ENCODE results near the gene SPOCK1. TPM values are rescaled to one million over a fixed set of nuclear protein-coding genes. Genes with fewer than 3 reads are reported as not detected.

The SPOCK1 gene
- total and polyA plus RNA-seq, 4 donors, result 0.07 to 0.18 (median 0.17) TPM; not detected in 1

DNA sequence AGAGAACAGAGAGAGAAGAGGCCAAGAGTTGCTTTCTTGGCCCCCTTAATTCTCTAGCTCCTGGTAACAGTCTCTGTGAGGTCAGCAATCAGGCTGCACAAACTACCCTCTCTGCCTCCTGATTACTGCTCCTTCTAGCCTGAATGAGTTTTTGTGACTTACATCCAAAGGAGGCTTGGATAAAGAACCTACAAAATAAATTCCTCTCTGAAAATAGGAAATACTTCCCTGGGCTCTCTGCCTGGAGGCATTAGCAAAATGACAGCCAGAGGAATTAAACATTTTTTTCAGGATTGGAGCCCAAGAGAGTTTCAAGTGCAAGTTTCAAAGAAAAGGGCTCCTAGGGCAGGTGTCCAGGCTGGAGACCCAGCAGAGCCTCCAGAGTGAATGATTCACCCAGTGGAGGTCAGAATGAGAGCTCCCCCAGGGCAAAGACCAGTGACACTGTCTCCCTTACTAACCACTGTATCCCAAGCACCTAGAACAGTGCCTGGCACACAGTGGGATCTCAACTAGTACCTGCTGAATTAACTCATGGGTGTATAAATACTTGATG is 162.5 kb downstream of the SPOCK1 start:
- TF ChIP-seq, protein P1, sequence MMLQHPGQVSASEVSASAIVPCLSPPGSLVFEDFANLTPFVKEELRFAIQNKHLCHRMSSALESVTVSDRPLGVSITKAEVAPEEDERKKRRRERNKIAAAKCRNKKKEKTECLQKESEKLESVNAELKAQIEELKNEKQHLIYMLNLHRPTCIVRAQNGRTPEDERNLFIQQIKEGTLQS (IDR thresholded peaks at IDR 0.05), result no peak
- TF ChIP-seq FOXA2 (IDR thresholded peaks at IDR 0.05), result no peak
- TF ChIP-seq YY1 (IDR thresholded peaks at IDR 0.05), result no peak
- TF ChIP-seq HNF4A (conservative IDR thresholded peaks at IDR 0.05), result no peak
- no peak for TF ChIP-seq EGR1 (IDR thresholded peaks at IDR 0.05; ENCODE audit: low read depth in 2 of 2)
- no peak for TF ChIP-seq HNF4G (IDR thresholded peaks at IDR 0.05)
- Histone ChIP-seq H3K36me3 (ENCODE audit: control insufficient read depth in 4 of 4, insufficient read depth in 3 of 4, low read depth in 1 of 4, low read length in 3 of 4) (no peaks in the 10 kb centered on the region), H3K27ac (ENCODE audit: low read depth in 1 of 2, low read length in 2 of 2) (no peak overlapping the region), H3K9me3 (ENCODE audit: control insufficient read depth in 4 of 4, low read length in 3 of 4) (no peaks in the 10 kb centered on the region), H3K27me3 (ENCODE audit: control insufficient read depth in 4 of 4, insufficient read depth in 4 of 4, low read length in 3 of 4) (no peaks in the 10 kb centered on the region), H3K4me1 (ENCODE audit: control insufficient read depth in 4 of 4, insufficient read depth in 4 of 4, low read length in 3 of 4) (no peaks in the 10 kb centered on the region), H3K9ac (ENCODE audit: low read depth in 1 of 2, low read length in 2 of 2) (no peak overlapping the region), H3K4me3 (ENCODE audit: low read depth in 1 of 3, low read length in 3 of 3) (no peak overlapping the region)
- no peak for DNase-seq (ENCODE audit: low spot score)

DNA sequence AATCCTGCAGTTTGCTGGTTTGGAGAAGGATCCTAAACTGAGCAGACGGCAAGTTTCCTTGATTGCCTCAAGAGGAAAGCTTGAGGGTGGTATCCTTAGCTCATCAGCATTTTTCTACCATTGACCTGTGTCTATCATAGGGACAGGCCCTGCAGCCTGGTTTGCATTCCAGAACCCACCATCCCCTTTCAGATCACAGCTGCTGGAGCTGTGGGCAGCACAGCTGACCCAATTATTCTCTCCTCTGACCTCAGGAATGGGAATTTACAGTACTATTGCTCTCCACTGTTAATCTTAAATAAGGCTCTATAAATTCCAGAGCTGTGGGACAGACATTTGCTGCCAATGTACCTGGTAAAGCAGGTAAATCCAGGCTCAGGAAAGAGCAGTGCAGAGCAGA is 163.0 kb downstream of the SPOCK1 start:
- Histone ChIP-seq H3K4me3 (ENCODE audit: low read depth in 1 of 3, low read length in 3 of 3) (no peak overlapping the region), H3K9ac (ENCODE audit: low read depth in 1 of 2, low read length in 2 of 2) (no peak overlapping the region), H3K27ac (ENCODE audit: low read depth in 1 of 2, low read length in 2 of 2) (no peak overlapping the region), H3K36me3 (ENCODE audit: control insufficient read depth in 4 of 4, insufficient read depth in 3 of 4, low read depth in 1 of 4, low read length in 3 of 4) (no peaks in the 10 kb centered on the region), H3K27me3 (ENCODE audit: control insufficient read depth in 4 of 4, insufficient read depth in 4 of 4, low read length in 3 of 4) (no peaks in the 10 kb centered on the region), H3K9me3 (ENCODE audit: control insufficient read depth in 4 of 4, low read length in 3 of 4) (no peaks in the 10 kb centered on the region), H3K4me1 (ENCODE audit: control insufficient read depth in 4 of 4, insufficient read depth in 4 of 4, low read length in 3 of 4) (no peaks in the 10 kb centered on the region)
- 86% methylated on average over 1 of the region's 1 CpG for WGBS
- no peak for DNase-seq (ENCODE audit: low spot score)
- TF ChIP-seq HNF4A (conservative IDR thresholded peaks at IDR 0.05) (no peak), FOXA2 (IDR thresholded peaks at IDR 0.05) (no peak)
- TF ChIP-seq, protein P2, sequence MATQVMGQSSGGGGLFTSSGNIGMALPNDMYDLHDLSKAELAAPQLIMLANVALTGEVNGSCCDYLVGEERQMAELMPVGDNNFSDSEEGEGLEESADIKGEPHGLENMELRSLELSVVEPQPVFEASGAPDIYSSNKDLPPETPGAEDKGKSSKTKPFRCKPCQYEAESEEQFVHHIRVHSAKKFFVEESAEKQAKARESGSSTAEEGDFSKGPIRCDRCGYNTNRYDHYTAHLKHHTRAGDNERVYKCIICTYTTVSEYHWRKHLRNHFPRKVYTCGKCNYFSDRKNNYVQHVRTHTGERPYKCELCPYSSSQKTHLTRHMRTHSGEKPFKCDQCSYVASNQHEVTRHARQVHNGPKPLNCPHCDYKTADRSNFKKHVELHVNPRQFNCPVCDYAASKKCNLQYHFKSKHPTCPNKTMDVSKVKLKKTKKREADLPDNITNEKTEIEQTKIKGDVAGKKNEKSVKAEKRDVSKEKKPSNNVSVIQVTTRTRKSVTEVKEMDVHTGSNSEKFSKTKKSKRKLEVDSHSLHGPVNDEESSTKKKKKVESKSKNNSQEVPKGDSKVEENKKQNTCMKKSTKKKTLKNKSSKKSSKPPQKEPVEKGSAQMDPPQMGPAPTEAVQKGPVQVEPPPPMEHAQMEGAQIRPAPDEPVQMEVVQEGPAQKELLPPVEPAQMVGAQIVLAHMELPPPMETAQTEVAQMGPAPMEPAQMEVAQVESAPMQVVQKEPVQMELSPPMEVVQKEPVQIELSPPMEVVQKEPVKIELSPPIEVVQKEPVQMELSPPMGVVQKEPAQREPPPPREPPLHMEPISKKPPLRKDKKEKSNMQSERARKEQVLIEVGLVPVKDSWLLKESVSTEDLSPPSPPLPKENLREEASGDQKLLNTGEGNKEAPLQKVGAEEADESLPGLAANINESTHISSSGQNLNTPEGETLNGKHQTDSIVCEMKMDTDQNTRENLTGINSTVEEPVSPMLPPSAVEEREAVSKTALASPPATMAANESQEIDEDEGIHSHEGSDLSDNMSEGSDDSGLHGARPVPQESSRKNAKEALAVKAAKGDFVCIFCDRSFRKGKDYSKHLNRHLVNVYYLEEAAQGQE (IDR thresholded peaks at IDR 0.05), result no peak

DNA sequence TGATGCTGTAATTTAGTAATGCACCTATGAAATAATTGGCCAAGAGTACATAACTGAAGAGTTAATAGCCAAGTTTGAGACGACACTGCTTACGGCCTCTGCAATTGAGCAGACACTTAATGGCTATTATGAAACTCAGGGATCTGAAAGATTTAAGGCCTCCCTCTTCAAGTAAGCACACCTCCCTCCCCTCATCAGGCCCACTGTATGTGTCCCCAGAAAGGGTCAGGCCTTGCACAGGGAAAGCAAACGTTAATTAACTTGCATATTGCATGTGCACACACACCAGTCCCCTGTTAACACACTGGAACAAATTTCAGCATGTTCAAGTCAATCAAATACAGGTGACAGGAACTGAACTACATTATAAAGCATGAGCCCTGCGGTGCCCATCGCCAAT is 163.6 kb downstream of the SPOCK1 start:
- DNase-seq (ENCODE audit: low spot score), result no peak
- no peak overlapping the region for H3K27ac ChIP-seq (ENCODE audit: low read depth in 1 of 2, low read length in 2 of 2)
- H3K4me1 ChIP-seq (ENCODE audit: control insufficient read depth in 4 of 4, insufficient read depth in 4 of 4, low read length in 3 of 4), result no peaks in the 10 kb centered on the region
- WGBS, result 84% methylated on average over 5 of the region's 5 CpGs
- no peaks in the 10 kb centered on the region for H3K36me3 ChIP-seq (ENCODE audit: control insufficient read depth in 4 of 4, insufficient read depth in 3 of 4, low read depth in 1 of 4, low read length in 3 of 4)
- no peak for TF ChIP-seq HNF4G (IDR thresholded peaks at IDR 0.05)
- TF ChIP-seq JUND (IDR thresholded peaks at IDR 0.05), result no peak
- no peak for TF ChIP-seq SP1 (IDR thresholded peaks at IDR 0.05)
- TF ChIP-seq GABPA (IDR thresholded peaks at IDR 0.05 in 1 of 2, conservative IDR thresholded peaks at IDR 0.05 in 1 of 2), result no peak
- TF ChIP-seq, protein P3, sequence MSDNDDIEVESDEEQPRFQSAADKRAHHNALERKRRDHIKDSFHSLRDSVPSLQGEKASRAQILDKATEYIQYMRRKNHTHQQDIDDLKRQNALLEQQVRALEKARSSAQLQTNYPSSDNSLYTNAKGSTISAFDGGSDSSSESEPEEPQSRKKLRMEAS (IDR thresholded peaks at IDR 0.05), result no peak
- no peak for TF ChIP-seq RAD21 (IDR thresholded peaks at IDR 0.05)
- TF ChIP-seq, protein P2 (IDR thresholded peaks at IDR 0.05), result no peak
- TF ChIP-seq NR2F2 (IDR thresholded peaks at IDR 0.05), result no peak
- TF ChIP-seq RXRA (IDR thresholded peaks at IDR 0.05), result no peak
- TF ChIP-seq EGR1 (IDR thresholded peaks at IDR 0.05; ENCODE audit: low read depth in 2 of 2), result no peak
- H3K9me3 ChIP-seq (ENCODE audit: control insufficient read depth in 4 of 4, low read length in 3 of 4), result no peaks in the 10 kb centered on the region
- H3K9ac ChIP-seq (ENCODE audit: low read depth in 1 of 2, low read length in 2 of 2), result no peak overlapping the region
- H3K27me3 ChIP-seq (ENCODE audit: control insufficient read depth in 4 of 4, insufficient read depth in 4 of 4, low read length in 3 of 4), result no peaks in the 10 kb centered on the region
- no peak overlapping the region for H3K4me3 ChIP-seq (ENCODE audit: low read depth in 1 of 3, low read length in 3 of 3)
